Measurements from ENCODE around the gene LSR.

DNA sequence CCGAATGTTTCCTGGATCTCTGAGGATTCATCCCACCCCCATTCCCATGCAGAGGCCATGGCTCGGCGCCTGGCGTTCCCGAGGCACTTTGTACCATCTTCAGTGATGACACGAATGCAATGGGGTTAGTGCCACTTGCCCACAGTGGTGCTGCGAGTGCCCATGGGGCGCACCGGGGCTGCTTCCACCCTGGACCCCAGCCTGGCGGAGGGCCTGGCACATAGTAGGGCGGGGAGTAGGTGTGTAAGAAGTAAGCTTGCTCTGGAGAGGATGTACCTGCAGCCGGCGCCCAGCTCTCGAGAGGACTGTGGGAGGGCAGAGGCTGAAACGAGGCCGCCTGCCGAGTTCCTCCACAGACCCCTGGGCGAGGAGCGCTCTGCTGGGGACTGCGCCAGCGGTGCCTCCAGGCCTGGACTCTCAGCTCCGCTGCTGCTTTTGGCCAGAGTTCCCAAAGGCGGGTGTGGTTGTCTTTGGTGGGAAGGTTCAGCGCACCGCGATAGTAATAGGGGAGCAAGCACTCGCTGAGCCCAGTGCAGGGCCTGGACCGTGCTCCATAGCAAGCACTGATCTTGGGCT, 28.0 kb downstream of the LSR start:
- TF ChIP-seq MAFK (IDR thresholded peaks at IDR 0.05; ENCODE audit: low read depth, low read length) (no peak), POLR2A (IDR thresholded peaks at IDR 0.05; ENCODE audit: low read depth, low read length) (no peak), MXI1 (IDR thresholded peaks at IDR 0.05; ENCODE audit: borderline replicate concordance, low read depth, low read length) (no peak), CEBPB (IDR thresholded peaks at IDR 0.05; ENCODE audit: low read depth, low read length) (no peak), CHD1 (IDR thresholded peaks at IDR 0.05; ENCODE audit: low read depth, low read length) (no peak), MAZ (IDR thresholded peaks at IDR 0.05; ENCODE audit: borderline replicate concordance, low read depth, low read length) (no peak), RFX5 (IDR thresholded peaks at IDR 0.05; ENCODE audit: low read depth, low read length) (no peak), BHLHE40 (IDR thresholded peaks at IDR 0.05; ENCODE audit: low read depth, low read length) (no peak), RAD21 (IDR thresholded peaks at IDR 0.05; ENCODE audit: low read length) (no peak), FOS (IDR thresholded peaks at IDR 0.05; ENCODE audit: low read depth, low read length) (no peak), RCOR1 (IDR thresholded peaks at IDR 0.05; ENCODE audit: insufficient replicate concordance, low read length) (no peak)
- TF ChIP-seq, protein P1, sequence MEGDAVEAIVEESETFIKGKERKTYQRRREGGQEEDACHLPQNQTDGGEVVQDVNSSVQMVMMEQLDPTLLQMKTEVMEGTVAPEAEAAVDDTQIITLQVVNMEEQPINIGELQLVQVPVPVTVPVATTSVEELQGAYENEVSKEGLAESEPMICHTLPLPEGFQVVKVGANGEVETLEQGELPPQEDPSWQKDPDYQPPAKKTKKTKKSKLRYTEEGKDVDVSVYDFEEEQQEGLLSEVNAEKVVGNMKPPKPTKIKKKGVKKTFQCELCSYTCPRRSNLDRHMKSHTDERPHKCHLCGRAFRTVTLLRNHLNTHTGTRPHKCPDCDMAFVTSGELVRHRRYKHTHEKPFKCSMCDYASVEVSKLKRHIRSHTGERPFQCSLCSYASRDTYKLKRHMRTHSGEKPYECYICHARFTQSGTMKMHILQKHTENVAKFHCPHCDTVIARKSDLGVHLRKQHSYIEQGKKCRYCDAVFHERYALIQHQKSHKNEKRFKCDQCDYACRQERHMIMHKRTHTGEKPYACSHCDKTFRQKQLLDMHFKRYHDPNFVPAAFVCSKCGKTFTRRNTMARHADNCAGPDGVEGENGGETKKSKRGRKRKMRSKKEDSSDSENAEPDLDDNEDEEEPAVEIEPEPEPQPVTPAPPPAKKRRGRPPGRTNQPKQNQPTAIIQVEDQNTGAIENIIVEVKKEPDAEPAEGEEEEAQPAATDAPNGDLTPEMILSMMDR (conservative IDR thresholded peaks at IDR 0.05; ENCODE audit: low read depth, low read length) = no peak
- TF ChIP-seq, protein P2, sequence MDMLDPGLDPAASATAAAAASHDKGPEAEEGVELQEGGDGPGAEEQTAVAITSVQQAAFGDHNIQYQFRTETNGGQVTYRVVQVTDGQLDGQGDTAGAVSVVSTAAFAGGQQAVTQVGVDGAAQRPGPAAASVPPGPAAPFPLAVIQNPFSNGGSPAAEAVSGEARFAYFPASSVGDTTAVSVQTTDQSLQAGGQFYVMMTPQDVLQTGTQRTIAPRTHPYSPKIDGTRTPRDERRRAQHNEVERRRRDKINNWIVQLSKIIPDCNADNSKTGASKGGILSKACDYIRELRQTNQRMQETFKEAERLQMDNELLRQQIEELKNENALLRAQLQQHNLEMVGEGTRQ (IDR thresholded peaks at IDR 0.05; ENCODE audit: low read depth, low read length) = no peak

Data from IMR-90 (cell line).